GM18951 (cell line): ENCODE measurements around the gene PRKCA.
"Not testable (repeated sequence)": the region's sequence is repeated elsewhere in the genome, so short reads cannot be mapped to it uniquely, and the experiment has no call there.

ENCODE experiments used
- POLR2A ChIP-seq: IDR thresholded peaks from 4 replicates; pipeline ENCODE4 v1.6.1; 2011; ENCODE audit warnings: mild to moderate bottlenecking; ENCODE audit not compliant: insufficient read length, insufficient read depth; ENCODE audit errors: extremely low read depth
- in situ Hi-C: fragments of 300-500 bp; cut with MboI; formaldehyde crosslinking; loops from one replicate; pipeline ENCODE4 v1.12.0; 2022; ENCODE audit warnings: low sequenced_read_pairs, mixed read lengths, inconsistent platforms; ENCODE audit not compliant: unreplicated experiment

Gene PRKCA

DNA sequence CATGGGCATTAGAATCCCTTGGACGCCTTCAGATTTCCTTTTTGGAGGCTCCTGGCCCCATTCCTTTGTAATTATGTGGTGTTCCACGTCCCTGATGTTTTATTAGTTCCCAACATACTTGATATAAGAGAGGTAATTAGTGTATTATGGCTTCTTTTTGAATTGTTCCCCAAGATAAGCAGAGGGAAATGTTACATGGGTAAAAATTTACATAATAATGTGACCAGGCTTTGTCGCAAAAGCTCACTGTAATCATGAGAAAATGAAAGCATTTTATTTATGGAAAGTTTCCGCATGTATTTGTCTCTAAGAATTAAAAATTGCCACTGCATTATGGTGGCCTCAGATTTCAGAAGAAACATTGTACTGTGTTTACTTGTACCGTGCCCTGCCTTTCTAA lies 177.8 kb downstream of the PRKCA start:
- in situ Hi-C loops = no loop called here
- TF ChIP-seq POLR2A = no peak

DNA sequence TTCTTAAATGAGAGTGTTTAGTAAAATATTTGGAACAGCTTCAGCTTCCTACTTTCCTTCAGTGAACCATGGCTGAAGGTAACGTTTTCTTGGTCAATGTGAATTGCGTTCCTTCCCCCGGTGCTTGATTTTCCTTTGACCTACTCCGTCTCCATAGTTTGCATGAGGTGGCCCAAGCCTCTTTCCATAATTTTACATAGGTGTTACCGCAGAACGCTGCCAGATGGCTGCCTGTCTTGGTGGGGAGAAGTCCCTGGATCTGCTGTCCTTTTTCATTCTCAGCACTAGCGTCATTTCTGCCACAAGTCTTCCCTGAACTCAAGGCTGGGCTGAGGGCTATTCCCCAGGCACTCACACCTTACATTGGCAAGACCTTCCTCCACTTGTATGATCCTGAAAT lies 178.4 kb downstream of the PRKCA start:
- in situ Hi-C loops = no loop called here
- no peak for TF ChIP-seq POLR2A

DNA sequence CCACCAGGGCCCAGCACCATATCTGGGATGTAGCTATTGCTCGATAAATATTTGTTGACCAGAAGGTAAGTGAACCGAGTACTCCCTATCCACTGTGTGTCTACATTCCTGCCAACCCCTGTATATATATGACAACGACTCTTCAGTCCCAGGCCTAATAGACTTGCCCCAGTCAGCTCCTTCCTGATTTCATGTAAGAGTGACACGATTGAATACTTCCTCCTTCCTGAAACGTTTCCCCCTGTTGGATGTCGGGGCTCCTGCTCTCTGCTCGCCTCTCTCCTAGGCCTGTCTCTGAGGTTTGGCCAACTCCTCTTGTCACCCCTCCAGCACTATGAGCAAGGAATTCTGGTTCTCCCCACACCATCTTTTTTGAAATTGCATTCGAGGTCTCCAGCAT lies 178.9 kb downstream of the PRKCA start:
- in situ Hi-C loops = no loop called here
- TF ChIP-seq POLR2A = no peak

- no peak for TF ChIP-seq POLR2A
- in situ Hi-C loops = no loop called here
Observed at GRCh38 chr17:66483906-66484305, 181.5 kb downstream of the PRKCA start.

DNA sequence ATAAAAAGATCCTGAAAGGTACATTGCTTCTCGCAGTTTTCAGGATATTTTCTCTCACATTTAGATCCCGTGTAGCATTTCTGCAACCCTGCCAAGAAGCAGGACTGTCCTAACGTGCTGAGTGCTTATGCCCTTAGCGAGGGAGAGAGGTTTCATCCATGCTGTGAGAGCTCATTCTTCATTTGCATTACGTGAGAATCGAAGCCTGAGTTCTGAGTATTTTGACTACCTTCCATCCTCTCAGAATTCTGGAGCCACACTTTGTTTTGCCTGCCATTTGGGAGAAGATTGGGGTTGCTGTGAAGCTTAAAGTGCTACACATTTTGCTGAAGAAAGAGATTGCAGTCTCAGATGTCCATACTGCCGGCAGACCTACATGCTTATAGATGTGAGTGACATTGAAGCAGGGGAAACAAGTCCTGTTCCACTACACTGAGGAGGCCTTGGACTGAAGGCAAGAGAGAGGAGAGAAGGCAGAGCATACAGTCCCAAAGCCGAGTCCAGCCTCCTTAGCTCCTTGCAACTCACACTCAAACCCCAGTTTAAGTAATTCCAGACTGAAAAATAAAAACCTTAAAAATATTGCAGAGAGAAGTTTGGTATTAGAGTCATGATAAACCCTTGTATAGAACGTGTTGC lies 183.0 kb downstream of the PRKCA start:
- in situ Hi-C loops = no loop called here
- no peak for TF ChIP-seq POLR2A

DNA sequence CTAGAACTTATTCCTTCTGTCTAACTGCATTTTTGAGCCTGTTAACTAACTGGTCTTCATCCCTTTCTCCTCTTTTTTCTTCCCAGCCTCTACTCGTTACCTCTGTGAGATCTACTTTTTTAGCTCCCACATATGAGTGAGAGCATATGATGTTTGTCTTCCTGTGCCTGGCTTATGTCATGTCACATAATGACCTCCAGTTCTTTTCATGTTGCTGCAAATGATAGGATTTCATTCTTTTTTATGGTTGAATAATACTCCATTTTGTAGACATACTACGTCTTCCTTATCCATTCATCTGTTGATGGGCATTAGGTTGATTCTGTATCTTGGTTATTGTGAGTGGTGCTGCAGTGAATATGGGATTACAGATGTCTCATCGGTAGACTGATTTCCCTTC lies 184.7 kb downstream of the PRKCA start:
- in situ Hi-C loops = no loop called here
- TF ChIP-seq POLR2A = no peak

GRCh38 chr17:66487981-66488468 lies 185.6 kb downstream of the PRKCA start:
- TF ChIP-seq POLR2A = no peak
- in situ Hi-C loops = no loop called here

DNA sequence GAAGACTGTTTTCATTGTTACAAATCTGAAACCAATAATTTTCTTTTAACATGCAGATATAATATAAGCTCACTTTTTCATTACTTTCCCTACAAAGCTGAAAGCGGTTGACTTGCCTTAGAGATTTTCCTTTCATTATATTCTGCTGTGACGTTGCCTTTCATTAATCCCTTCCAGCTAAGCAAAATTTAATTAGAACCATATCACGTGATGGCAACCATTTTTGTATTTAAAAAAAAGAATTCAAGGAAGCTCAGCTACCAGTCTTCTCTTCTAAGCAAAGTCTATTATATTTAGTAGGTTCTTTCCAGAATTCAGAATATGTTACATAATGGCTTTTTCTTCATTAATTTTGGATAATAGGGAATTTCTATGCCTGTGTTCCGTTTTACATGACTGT lies 186.5 kb downstream of the PRKCA start:
- in situ Hi-C loops = no loop called here
- no peak for TF ChIP-seq POLR2A

- in situ Hi-C loops = not testable (repeated sequence)
Observed at GRCh38 chr17:66489576-66489975, 187.2 kb downstream of the PRKCA start.

DNA sequence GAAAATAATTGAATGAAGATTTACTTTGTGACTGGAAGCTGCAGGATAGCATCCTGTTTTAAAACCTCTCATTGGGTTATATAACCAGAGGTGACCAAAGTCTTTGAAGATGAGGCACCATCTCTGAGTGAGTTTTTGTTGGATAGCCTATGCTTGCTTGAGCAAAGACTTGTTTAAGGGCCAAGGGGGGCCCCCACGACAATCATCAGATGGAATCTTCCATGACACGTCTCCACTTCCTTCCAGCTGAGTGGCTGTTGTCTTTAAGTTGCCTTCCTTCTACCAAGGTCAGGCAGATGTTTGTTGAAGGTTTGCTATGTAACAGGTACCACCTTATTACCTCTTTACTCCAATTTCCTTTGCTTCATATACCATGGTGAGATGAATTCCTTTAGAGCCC lies 188.8 kb downstream of the PRKCA start:
- in situ Hi-C loops = no loop called here
- TF ChIP-seq POLR2A = no peak

GRCh38 chr17:66491665-66492064 lies 189.3 kb downstream of the PRKCA start:
- in situ Hi-C loops = no loop called here
- TF ChIP-seq POLR2A = no peak

GRCh38 chr17:66492080-66492479 lies 189.7 kb downstream of the PRKCA start:
- TF ChIP-seq POLR2A = no peak
- in situ Hi-C loops = no loop called here

DNA sequence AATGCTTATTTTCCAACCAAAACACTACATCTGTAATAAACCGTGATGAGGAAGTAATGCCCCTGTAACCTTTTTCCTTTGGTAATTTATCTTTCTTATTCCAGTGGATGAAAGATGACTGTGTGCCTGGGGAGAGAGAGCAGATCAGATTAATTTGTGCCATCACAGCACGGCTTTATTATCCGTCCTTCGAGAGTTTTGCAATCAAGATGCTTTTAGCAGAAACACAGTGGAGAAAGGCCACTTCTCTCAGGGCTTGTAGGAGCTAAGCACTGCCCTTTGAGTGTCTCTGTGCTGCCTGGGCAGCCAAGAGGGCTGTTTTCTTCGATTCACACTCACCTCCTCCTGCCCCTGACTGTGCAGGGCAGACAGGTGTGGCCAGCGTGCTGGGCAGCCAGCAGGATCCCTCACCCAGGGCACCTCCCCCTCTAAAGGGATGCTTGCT lies 190.2 kb downstream of the PRKCA start:
- no peak for TF ChIP-seq POLR2A
- in situ Hi-C loops = no loop called here

- no peak for TF ChIP-seq POLR2A
- in situ Hi-C loops = no loop called here
Observed at GRCh38 chr17:66493283-66494019, 191.0 kb downstream of the PRKCA start.
